GM12878 (cell line): Measurements from ENCODE around the gene SHMT2. TPM values are rescaled to one million over a fixed set of nuclear protein-coding genes. Genes with fewer than 3 reads are reported as not detected.

Experiments
- ATAC-seq: fragments of 200-7000 bp; cut with Tn5 transposase; 3 replicates; pipeline ENCODE4 v1.9.1; 2020; ENCODE audit warnings: mild to moderate bottlenecking, moderate library complexity
- BruUV-seq: library from RNA; stranded (reverse); fragments of 400-500 nt; replicated peaks from 2 replicates; lab custom pipeline; 2021; lab: Mats Ljungman, UMichigan
- CTCF ChIA-PET: fragments of 300-600 bp; sonication (Branson Sonifier 250); formaldehyde crosslinking; extraction: SDS; loops from one replicate; lab custom pipeline; 2021; ENCODE audit warnings: inconsistent platforms; lab: Yijun Ruan, JAX
- POLR2A ChIA-PET: fragments of 350-600 bp; formaldehyde crosslinking; extraction: SDS; loops from one replicate; lab custom pipeline; 2021; ENCODE audit warnings: inconsistent platforms; lab: Charles Lee
- RAD21 ChIA-PET: fragments of 300-600 bp; sonication (Branson Sonifier 250); formaldehyde crosslinking; loops from one replicate; lab custom pipeline; 2023; ENCODE audit warnings: antibody characterized with exemption; ENCODE audit not compliant: unreplicated experiment; lab: Charles Lee
- SMC1A ChIA-PET: fragments of 300-600 bp; sonication (Branson Sonifier 250); formaldehyde crosslinking; loops from one replicate; lab custom pipeline; 2023; ENCODE audit not compliant: unreplicated experiment, uncharacterized antibody; lab: Charles Lee
- DNase-seq: peaks from one replicate; pipeline ENCODE4 v3.0.0-alpha.2; 2011; ENCODE audit warnings: low read depth, low spot score
- FAIRE-seq: peaks from 3 replicates; lab custom pipeline; 2011; peaks lifted over from hg19 to GRCh38; lab: Jason Lieb, UNC
- H2AFZ ChIP-seq: 2 replicates; pipeline ENCODE4 v1.6.0; 2011; ENCODE audit warnings: low read depth, low read length, control low read depth; ENCODE audit not compliant: control insufficient read depth
- H3K27ac ChIP-seq: 2 replicates; pipeline ENCODE4 v1.5.1; 2011; ENCODE audit warnings: control low read depth; ENCODE audit not compliant: control insufficient read depth, insufficient read depth
- H3K27me3 ChIP-seq, 2 experiments: replicated peaks in 1 of 2; 2 replicates each; pipeline versions ENCODE4 v1.6.0 to v1.6.1; 2011; ENCODE audit warnings: low read length in 1 of 2; ENCODE audit not compliant: control insufficient read depth in 2 of 2, insufficient read depth in 2 of 2
- H3K36me3 ChIP-seq, 2 experiments: 2 replicates each; pipeline ENCODE4 v1.5.1; 2011; ENCODE audit warnings: low read length in 1 of 2; ENCODE audit not compliant: control insufficient read depth in 2 of 2, insufficient read depth in 2 of 2
- H3K4me1 ChIP-seq: 2 replicates; pipeline ENCODE4 v1.6.1; 2011; ENCODE audit warnings: mild to moderate bottlenecking, low read length, moderate library complexity, mixed read lengths; ENCODE audit not compliant: control insufficient read depth, insufficient read depth
- H3K4me2 ChIP-seq: 2 replicates; pipeline ENCODE4 v1.6.0; 2011; ENCODE audit warnings: control low read depth; ENCODE audit not compliant: control insufficient read depth, insufficient read depth
- H3K4me3 ChIP-seq: fragments of 200-600 bp; sonication (generic); 2 replicates; pipeline ENCODE4 v1.5.1; 2016
- H3K79me2 ChIP-seq: 2 replicates; pipeline ENCODE4 v1.6.0; 2011; ENCODE audit warnings: low read length; ENCODE audit not compliant: control insufficient read depth, insufficient read depth
- H3K9ac ChIP-seq: 2 replicates; pipeline ENCODE4 v1.8.0; 2011; ENCODE audit warnings: low read length, control low read depth, mixed read lengths; ENCODE audit not compliant: control insufficient read depth, insufficient read depth
- H3K9me3 ChIP-seq: replicated peaks from 3 replicates; pipeline ENCODE4 v1.5.1; 2011; ENCODE audit warnings: mild to moderate bottlenecking, low read length; ENCODE audit not compliant: control insufficient read depth, insufficient read depth
- H4K20me1 ChIP-seq: 2 replicates; pipeline ENCODE4 v1.6.0; 2011; ENCODE audit not compliant: control insufficient read depth, insufficient read depth
- BACH1 ChIP-seq: fragments of 450-650 bp; IDR thresholded peaks from 2 replicates; pipeline ENCODE4 v1.6.1; 2017; ENCODE audit warnings: mild to moderate bottlenecking, borderline replicate concordance
- CEBPB ChIP-seq, 2 experiments: fragments of 150-350 bp in 1 of 2; IDR thresholded peaks; 2 replicates each; pipeline ENCODE4 v1.6.1; 2012 to 2014; ENCODE audit warnings: low read depth in 2 of 2, low read length in 2 of 2, borderline replicate concordance in 1 of 2, inconsistent platforms in 1 of 2
- EED ChIP-seq: sonication (generic); IDR thresholded peaks from 2 replicates; pipeline ENCODE4 v1.6.1; 2016; ENCODE audit warnings: antibody characterized with exemption, low read depth
- EP300 ChIP-seq, 2 experiments: fragments of 150-350 bp in 1 of 2; IDR thresholded peaks; 2 replicates each; pipeline ENCODE4 v1.6.1; 2011 to 2012; ENCODE audit warnings: low read depth in 2 of 2, low read length in 2 of 2, borderline replicate concordance in 1 of 2, improper control_type of control experiment in 1 of 2, inconsistent platforms in 1 of 2; ENCODE audit not compliant: control insufficient read depth in 1 of 2
- JUNB ChIP-seq: IDR thresholded peaks from 2 replicates; pipeline ENCODE4 v1.6.1; 2016; ENCODE audit warnings: antibody characterized with exemption, mild to moderate bottlenecking
- NKRF ChIP-seq: fragments of 450-650 bp; conservative IDR thresholded peaks from 2 replicates; pipeline ENCODE4 v1.6.1; 2017; ENCODE audit warnings: mild to moderate bottlenecking, moderate library complexity
- PAX8 ChIP-seq: fragments of 450-650 bp; IDR thresholded peaks from 2 replicates; pipeline ENCODE4 v1.6.1; 2017; ENCODE audit warnings: mild to moderate bottlenecking, moderate library complexity
- PBX3 ChIP-seq: IDR thresholded peaks from 2 replicates; pipeline ENCODE4 v1.6.1; 2011; ENCODE audit warnings: mild to moderate bottlenecking, low read depth, low read length, moderate library complexity; ENCODE audit not compliant: insufficient replicate concordance
- SP1 ChIP-seq: IDR thresholded peaks from one replicate; pipeline ENCODE4 v1.6.1; 2011; ENCODE audit warnings: low read depth, low read length
- TBL1XR1 ChIP-seq: IDR thresholded peaks from 2 replicates; pipeline ENCODE4 v1.6.1; 2012; ENCODE audit warnings: low read depth, low read length, improper control_type of control experiment
- TCF7 ChIP-seq: IDR thresholded peaks from 2 replicates; pipeline ENCODE4 v1.6.1; 2014; ENCODE audit warnings: antibody characterized with exemption, borderline replicate concordance
- YY1 ChIP-seq: IDR thresholded peaks from 2 replicates; pipeline ENCODE4 v1.6.1; 2011; ENCODE audit warnings: low read depth, mild to moderate bottlenecking, low read length
- WGBS: methylation state at CpG from one replicate; pipeline ENCODE4 v1.1.6; 2016; ENCODE audit warnings: low lambda C conversion rate; ENCODE audit not compliant: insufficient replicate concordance, insufficient coverage; ENCODE audit errors: missing lambda C conversion rate; 5-methylcytosine and 5-hydroxymethylcytosine counted together
- in situ Hi-C: fragments of 300-500 bp; cut with MboI; formaldehyde crosslinking; loops from 9 replicates; pipeline ENCODE4 v1.14.3; 2018; ENCODE audit warnings: mixed read lengths
- intact Hi-C: fragments of 100-400 bp; cut with micrococcal nuclease; formaldehyde crosslinking; loops from one replicate; pipeline ENCODE4 v1.14.2; 2022; ENCODE audit not compliant: unreplicated experiment
- polyA plus RNA-seq, 11 experiments: library from polyadenylated mRNA; depleted of rRNA in 4 of 11; unstranded in 6 of 11; stranded (reverse) in 5 of 11; fragments of >200 nt; fragmentation: Nextera tagmentation in 4 of 11; fragmentation: Illumina TruSeq in 1 of 11; extraction: Ambion mirVana in 4 of 11; extraction: Trizol in 1 of 11; gene quantifications; 1 replicate in 1 of 11; 2 replicates in 10 of 11; pipeline versions ENCODE4 v1.2.1 to v1.2.3, GENCODE V29; 2011 to 2016; ENCODE audit warnings: inconsistent platforms in 2 of 11, missing spikeins in 2 of 11, low read depth in 1 of 11
- total RNA-seq, 4 experiments: library from RNA; depleted of rRNA in 3 of 4; stranded (reverse); fragments of >200 nt in 3 of 4; fragmentation: Illumina TruSeq in 1 of 4; extraction: Trizol in 1 of 4; gene quantifications; 2 replicates each; pipeline versions ENCODE4 v1.2.1 to v1.2.3, GENCODE V29; 2013 to 2021

Gene SHMT2
- total and polyA plus RNA-seq, 10 of the 15 experiments (the other 5 are each of a cell fraction or from before 2014, with no cell fraction given), result 57.0 to 292 (median 186) TPM

GRCh38 chr12:57180321-57180989 is 49.1 kb upstream of the SHMT2 start:
- TF ChIP-seq PAX8 (no peak), EED (no peak), JUNB (no peak), SP1 (no peak), PBX3 (no peak), YY1 (no peak), EP300 (IDR thresholded peaks at IDR 0.05; ENCODE audit: borderline replicate concordance in 1 of 2, control insufficient read depth in 1 of 2, low read depth in 2 of 2, low read length in 2 of 2) (no peak), NKRF (no peak), TBL1XR1 (no peak), BACH1 (no peak), CEBPB (IDR thresholded peaks at IDR 0.05; ENCODE audit: borderline replicate concordance in 1 of 2, low read depth in 2 of 2, low read length in 2 of 2) (no peak), TCF7 (no peak)
- no peaks in the 10 kb centered on the region; a peak in 2 of 4 replicates for H3K27me3 ChIP-seq
- intact Hi-C loops (no loop called here), in situ Hi-C loops (loop anchor here (5.0 kb wide), 1 partner anchor 58 kb away; no protein-coding TSS in a partner anchor)
- ATAC-seq (no peak), DNase-seq (no peak), FAIRE-seq (no peak)
- no TSS peak for BruUV-seq
- no peak overlapping the region for H3K4me3 ChIP-seq
- POLR2A ChIA-PET, result no interaction called here
- H3K9me3 ChIP-seq, result no peaks in the 10 kb centered on the region
- 49% methylated on average over 20 of the region's 20 CpGs for whole genome bisulfite sequencing
- no peak overlapping the region for H3K4me2 ChIP-seq
- H2AFZ ChIP-seq, result no peak overlapping the region
- H3K79me2 ChIP-seq, result no peaks in the 10 kb centered on the region
- no peaks in the 10 kb centered on the region for H3K4me1 ChIP-seq
- no peaks in the 10 kb centered on the region; the same call in 1 of the 2 replicates for H4K20me1 ChIP-seq
- CTCF ChIA-PET, result interaction anchor here (1.5 to 10.4 kb wide), 3 partner anchors 31 to 111 kb away, joined by 3 to 159 read pairs (median 9); partner anchors contain the start of gene LRP1
- no peak overlapping the region for H3K27ac ChIP-seq
- H3K9ac ChIP-seq, result no peak overlapping the region
- no peaks in the 10 kb centered on the region for H3K36me3 ChIP-seq
- RAD21 ChIA-PET, result interaction anchor here (1.0 kb wide), 1 partner anchor 69 kb away, joined by 6 read pairs; the partner anchor contains the start of gene STAT6
- SMC1A ChIA-PET, result interaction anchor here (1.3 to 4.0 kb wide), 2 partner anchors 54 to 112 kb away, joined by 5 to 36 read pairs; partner anchors contain the start of gene LRP1
